ENCODE data around the gene L3MBTL1. TPM values are rescaled to one million over a fixed set of nuclear protein-coding genes. Genes with fewer than 3 reads are reported as not detected.

Gene L3MBTL1
- total and polyA plus RNA-seq, 2 of the 4 experiments (the other 2 are of a cell fraction), result 2.2 to 4.5 TPM

GRCh38 chr20:43460172-43460829 lies 47.2 kb upstream of the L3MBTL1 start:
- 96% methylated on average over 4 of the region's 23 CpGs; no CpG with 5 or more reads in 1 of the 2 experiments for WGBS, 2 experiments (ENCODE audit: extremely low coverage in 2 of 2, insufficient read length in 1 of 2)
- no peak for ATAC-seq (ENCODE audit: low read depth)
- POLR2A ChIA-PET (ENCODE audit: unreplicated experiment), result no interaction called here

More at GRCh38 chr20:43460172-43460829, 47.2 kb upstream of the L3MBTL1 start:
- H3K23ac ChIP-seq (ENCODE audit: low read depth, low read length), result no peak overlapping the region
- H4K91ac ChIP-seq (ENCODE audit: insufficient read depth, low read depth, low read length), result no peak overlapping the region
- H3K56ac ChIP-seq (ENCODE audit: extremely low read depth, insufficient read depth, low read length), result no peak overlapping the region
- peaks cover 4% of the 10 kb centered on the region; the same call in 1 of the 2 replicates for H3K4me1 ChIP-seq (ENCODE audit: control insufficient read depth, insufficient read depth, low read length)
- H3K4ac ChIP-seq (ENCODE audit: low read depth, low read length), result no peak overlapping the region
- no peak overlapping the region for H3K27ac ChIP-seq (ENCODE audit: insufficient read depth, low read length)
- H3K27me3 ChIP-seq (ENCODE audit: control insufficient read depth, insufficient read depth, low read length), result no peaks in the 10 kb centered on the region
- H3K9me3 ChIP-seq (ENCODE audit: control insufficient read depth, insufficient read depth, low read length), result no peaks in the 10 kb centered on the region
- H2BK15ac ChIP-seq (ENCODE audit: low read depth, low read length), result no peak overlapping the region
- no peak overlapping the region for H4K5ac ChIP-seq (ENCODE audit: low read depth, low read length)
- CTCF ChIA-PET, result no interaction called here
- intact Hi-C loops (cut with micrococcal nuclease), result loop anchor here (5.0 kb wide), 1 partner anchor 622 kb away; no protein-coding TSS in a partner anchor
- H2BK5ac ChIP-seq (ENCODE audit: low read depth, low read length, poor library complexity, severe bottlenecking), result no peak overlapping the region
- H3K9ac ChIP-seq (ENCODE audit: low read depth, low read length), result no peak overlapping the region
- no peak overlapping the region for H4K8ac ChIP-seq (ENCODE audit: low read depth in 2 of 2, low read length in 2 of 2)
- H2AK9ac ChIP-seq (replicated peaks; ENCODE audit: low read depth, low read length, poor library complexity), result no peak overlapping the region
- H3K36me3 ChIP-seq (ENCODE audit: control insufficient read depth, insufficient read depth, low read length), result peaks cover 45% of the 10 kb centered on the region
- H3K79me1 ChIP-seq (ENCODE audit: low read depth in 1 of 2, low read length in 2 of 2), result peaks cover 28 to 56% of the 10 kb centered on the region in 2 experiments
- H4K20me1 ChIP-seq (ENCODE audit: insufficient read depth, low read length), result peaks cover 60% of the 10 kb centered on the region
- H3K4me2 ChIP-seq (ENCODE audit: low read depth, low read length), result no peak overlapping the region
- no peak overlapping the region for H3K18ac ChIP-seq (ENCODE audit: low read depth, low read length)
- no peak overlapping the region for H3K14ac ChIP-seq (replicated peaks; ENCODE audit: low read depth, low read length)
- TSS peak; percentile 45 for BruUV-seq (replicated peaks)
- peaks cover 3% of the 10 kb centered on the region for H3K9me1 ChIP-seq (ENCODE audit: insufficient read depth, low read length)
- DNase-seq, result no peak
- H3K4me3 ChIP-seq (ENCODE audit: insufficient read depth, low read depth, low read length), result no peak overlapping the region
- no peak overlapping the region for H2BK20ac ChIP-seq (ENCODE audit: low read depth, low read length)
- dilution Hi-C loops (cut with HindIII; ENCODE audit: low sequenced_read_pairs, unreplicated experiment), result no loop called here
- H2AFZ ChIP-seq (replicated peaks; ENCODE audit: low read length, poor library complexity), result no peak overlapping the region
- H2AK5ac ChIP-seq (ENCODE audit: low read depth, low read length), result no peak overlapping the region
- in situ Hi-C loops (cut with MboI; ENCODE audit: low sequenced_read_pairs), result no loop called here
- TF ChIP-seq, protein P1, sequence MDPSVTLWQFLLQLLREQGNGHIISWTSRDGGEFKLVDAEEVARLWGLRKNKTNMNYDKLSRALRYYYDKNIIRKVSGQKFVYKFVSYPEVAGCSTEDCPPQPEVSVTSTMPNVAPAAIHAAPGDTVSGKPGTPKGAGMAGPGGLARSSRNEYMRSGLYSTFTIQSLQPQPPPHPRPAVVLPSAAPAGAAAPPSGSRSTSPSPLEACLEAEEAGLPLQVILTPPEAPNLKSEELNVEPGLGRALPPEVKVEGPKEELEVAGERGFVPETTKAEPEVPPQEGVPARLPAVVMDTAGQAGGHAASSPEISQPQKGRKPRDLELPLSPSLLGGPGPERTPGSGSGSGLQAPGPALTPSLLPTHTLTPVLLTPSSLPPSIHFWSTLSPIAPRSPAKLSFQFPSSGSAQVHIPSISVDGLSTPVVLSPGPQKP (IDR thresholded peaks at IDR 0.05; ENCODE audit: borderline replicate concordance, low read depth, low read length), result no peak
- TF ChIP-seq CEBPB (IDR thresholded peaks at IDR 0.05; ENCODE audit: low read depth, low read length) (no peak), BHLHE40 (IDR thresholded peaks at IDR 0.05; ENCODE audit: low read depth, low read length) (no peak), MXI1 (IDR thresholded peaks at IDR 0.05; ENCODE audit: borderline replicate concordance, low read depth, low read length) (no peak), SMC3 (IDR thresholded peaks at IDR 0.05; ENCODE audit: low read depth, low read length) (no peak), RFX5 (IDR thresholded peaks at IDR 0.05; ENCODE audit: low read depth, low read length) (no peak), POLR2A (IDR thresholded peaks at IDR 0.05; ENCODE audit: low read depth, low read length) (no peak), NFE2L2 (IDR thresholded peaks at IDR 0.05; ENCODE audit: low read depth, low read length) (no peak), MAFK (IDR thresholded peaks at IDR 0.05; ENCODE audit: low read depth, low read length) (no peak), RCOR1 (IDR thresholded peaks at IDR 0.05; ENCODE audit: insufficient replicate concordance, low read length) (no peak)
- TF ChIP-seq, protein P2, sequence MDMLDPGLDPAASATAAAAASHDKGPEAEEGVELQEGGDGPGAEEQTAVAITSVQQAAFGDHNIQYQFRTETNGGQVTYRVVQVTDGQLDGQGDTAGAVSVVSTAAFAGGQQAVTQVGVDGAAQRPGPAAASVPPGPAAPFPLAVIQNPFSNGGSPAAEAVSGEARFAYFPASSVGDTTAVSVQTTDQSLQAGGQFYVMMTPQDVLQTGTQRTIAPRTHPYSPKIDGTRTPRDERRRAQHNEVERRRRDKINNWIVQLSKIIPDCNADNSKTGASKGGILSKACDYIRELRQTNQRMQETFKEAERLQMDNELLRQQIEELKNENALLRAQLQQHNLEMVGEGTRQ (IDR thresholded peaks at IDR 0.05; ENCODE audit: low read depth, low read length), result no peak
- H2BK120ac ChIP-seq (ENCODE audit: low read depth, low read length), result no peak overlapping the region

Measured in IMR-90 (cell line).